Stimulated activated CD8-positive, alpha-beta memory T cell treated with anti-CD3 and anti-CD28 coated beads, Interleukin-15, amount 100 ng/mL, for 24 hours (primary cell): ENCODE data around the gene FFAR4.

ENCODE experiments used
- DNase-seq: peaks from one replicate; pipeline ENCODE4 v3.0.0-alpha.2; 2020; ENCODE audit warnings: low read depth

Gene FFAR4

GRCh38 chr10:93572606-93573005, 6.1 kb downstream of the FFAR4 start:
- DNase-seq = no peak

DNA sequence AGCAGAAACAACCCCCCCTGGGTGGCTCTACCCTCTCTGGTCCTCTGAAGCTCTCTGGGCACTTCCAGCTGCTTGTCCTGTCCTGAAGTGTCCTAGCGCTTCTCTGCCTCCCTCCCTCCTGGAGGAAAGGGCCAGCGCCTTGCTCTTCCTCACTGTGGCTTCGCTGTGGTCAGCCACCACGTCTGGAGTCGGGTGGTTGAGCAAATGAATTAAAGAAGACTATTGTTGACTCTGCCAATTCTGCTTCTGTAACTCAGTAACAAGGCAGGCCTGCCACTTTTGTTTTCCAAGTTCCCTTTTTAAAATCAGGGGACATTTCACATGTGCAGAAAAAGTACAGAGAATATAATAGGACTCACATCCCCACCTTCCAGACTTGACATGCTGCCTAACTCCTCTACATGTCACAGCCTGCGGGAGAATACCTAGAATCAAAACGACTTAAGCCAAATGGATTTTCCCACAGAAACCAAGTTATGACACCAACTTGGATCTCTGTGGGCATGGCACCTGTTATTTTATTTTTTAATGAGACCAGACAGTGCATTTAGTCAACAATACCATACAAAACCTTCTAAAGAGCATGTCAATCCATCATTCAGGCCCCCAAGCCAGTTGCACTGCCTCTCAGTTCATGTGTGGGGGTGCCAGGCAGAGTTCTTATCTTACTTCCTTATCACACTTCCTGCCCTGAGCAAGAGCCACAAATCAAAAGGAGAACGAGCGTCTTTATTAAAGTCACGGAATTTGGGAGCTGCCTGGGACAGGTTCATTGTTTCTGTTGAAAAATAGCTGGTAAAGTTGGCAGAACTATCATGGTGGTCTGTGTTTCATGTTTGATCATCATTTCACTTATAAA, 6.8 kb downstream of the FFAR4 start:
- DNase-seq = no peak

GRCh38 chr10:93573924-93574323, 7.5 kb downstream of the FFAR4 start:
- DNase-seq = no peak

- DNase-seq = no peak
Measured at GRCh38 chr10:93576888-93577287, 10.4 kb downstream of the FFAR4 start.

- DNase-seq = no peak
Measured at GRCh38 chr10:93577565-93577964, 11.1 kb downstream of the FFAR4 start.

DNA sequence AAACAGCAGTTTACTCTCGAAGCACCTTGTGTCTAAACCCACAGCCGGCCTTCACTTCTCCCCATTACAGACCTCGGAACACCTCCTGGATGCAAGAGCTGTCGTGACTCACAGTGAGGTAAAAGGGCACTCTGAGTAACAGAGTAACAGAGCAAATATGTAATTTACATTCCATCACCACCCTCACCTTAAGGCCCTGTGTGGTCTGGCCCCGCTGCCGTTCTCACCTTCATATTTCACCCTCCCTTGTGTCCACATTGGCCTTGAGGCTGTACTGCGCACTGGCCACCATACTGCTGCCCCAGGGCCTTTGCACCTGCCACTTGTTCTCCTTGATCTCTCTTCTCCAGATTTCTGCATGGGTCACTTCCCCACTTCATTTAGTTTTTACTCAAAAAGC, 12.6 kb downstream of the FFAR4 start:
- no peak for DNase-seq

DNA sequence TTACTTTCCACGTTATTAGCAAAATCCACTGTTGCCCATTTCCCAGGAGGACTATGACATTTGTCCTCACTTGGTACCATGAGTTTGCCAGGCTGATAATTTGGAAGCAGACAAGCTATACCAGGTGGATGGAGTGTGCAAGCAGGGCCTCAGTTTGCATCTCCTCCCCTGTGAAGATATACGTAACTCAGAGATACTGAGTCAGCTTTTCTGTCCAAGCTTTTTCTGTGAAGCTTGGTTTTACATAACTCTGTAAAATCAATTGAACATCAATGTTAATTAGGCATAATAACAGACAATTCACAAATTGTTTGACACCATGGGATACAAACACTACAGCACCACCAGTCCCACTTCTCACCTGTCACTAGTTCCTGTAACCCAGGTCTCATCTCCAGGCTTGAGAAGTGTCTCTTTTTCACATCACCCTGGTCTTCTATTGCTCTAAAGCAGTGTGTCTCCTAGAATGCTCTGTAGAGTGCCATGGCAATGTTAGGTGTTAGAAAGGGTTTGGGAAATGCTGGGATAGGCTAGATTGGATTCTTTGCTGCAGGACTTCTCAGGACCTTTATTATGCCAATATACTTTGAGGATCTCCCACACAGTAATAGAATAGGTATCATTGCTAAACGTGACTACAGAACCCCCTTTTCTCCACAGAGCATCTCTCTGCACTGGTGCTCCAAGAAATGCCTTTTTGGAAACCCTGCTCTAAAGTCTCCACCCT, 13.7 kb downstream of the FFAR4 start:
- no peak for DNase-seq

GRCh38 chr10:93580828-93581227, 14.4 kb downstream of the FFAR4 start:
- no peak for DNase-seq

DNA sequence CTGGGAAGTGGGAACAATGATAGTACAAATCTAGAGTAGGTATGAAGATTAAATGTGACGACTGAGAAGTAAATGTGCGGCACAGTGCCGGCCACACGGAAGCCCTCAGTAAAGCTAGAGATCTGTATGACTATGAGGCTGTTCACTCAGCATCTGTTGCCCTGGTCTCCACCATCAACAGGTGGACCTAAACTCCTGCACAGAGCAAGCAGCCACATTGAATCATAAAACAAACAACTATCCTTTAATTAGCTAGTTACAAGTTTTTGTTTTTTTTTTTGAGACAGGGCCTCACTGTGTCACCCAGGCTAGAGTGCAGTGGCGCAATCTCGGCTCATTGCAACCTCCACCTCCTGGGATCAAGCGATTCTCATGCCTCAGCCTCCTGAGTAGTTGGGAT, 18.0 kb downstream of the FFAR4 start:
- DNase-seq = no peak

DNA sequence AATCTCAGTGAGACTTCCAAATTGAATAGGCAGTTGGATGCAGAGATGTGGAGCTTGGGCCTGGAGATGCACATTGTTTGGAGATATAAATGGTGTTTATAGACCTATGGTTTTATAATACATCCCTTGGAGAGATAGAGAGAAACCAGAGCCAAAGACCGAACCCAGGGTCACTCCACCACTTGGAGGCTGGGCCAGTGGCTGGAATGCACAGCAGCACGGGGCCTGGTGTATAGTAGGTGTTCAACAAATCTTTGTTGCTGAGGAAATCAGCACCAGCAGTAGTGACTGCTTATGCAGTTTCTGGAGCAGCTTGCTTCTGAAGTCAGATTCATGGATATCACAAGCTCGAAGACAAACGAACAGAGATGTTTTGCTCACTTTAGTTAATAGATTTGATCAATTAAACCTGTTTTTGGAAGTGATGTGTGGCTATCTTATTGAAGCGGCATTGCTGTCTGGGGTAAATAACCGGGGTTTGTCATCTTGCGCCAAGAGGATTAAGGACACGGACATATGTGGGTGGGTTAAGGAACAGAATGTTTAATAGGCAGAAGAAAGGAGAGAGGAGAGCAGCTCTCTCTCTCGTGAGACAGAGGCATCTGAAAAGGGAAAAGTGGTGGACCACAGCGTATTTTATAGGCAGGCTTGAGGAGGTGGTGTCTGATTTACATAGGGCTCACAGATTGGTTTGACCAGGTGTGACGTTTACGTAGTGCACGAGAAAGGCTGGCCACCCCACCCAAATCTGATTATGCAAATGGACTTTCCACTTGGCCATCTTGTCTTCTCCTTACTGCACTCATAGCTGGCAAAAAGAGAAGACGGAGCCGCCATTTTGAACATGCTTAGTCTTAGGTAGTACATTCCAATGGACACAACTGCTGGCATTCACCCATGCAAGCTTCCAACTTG, 23.4 kb downstream of the FFAR4 start:
- DNase-seq = no peak

- DNase-seq = no peak
Measured at GRCh38 chr10:93590638-93591037, 24.2 kb downstream of the FFAR4 start.

DNA sequence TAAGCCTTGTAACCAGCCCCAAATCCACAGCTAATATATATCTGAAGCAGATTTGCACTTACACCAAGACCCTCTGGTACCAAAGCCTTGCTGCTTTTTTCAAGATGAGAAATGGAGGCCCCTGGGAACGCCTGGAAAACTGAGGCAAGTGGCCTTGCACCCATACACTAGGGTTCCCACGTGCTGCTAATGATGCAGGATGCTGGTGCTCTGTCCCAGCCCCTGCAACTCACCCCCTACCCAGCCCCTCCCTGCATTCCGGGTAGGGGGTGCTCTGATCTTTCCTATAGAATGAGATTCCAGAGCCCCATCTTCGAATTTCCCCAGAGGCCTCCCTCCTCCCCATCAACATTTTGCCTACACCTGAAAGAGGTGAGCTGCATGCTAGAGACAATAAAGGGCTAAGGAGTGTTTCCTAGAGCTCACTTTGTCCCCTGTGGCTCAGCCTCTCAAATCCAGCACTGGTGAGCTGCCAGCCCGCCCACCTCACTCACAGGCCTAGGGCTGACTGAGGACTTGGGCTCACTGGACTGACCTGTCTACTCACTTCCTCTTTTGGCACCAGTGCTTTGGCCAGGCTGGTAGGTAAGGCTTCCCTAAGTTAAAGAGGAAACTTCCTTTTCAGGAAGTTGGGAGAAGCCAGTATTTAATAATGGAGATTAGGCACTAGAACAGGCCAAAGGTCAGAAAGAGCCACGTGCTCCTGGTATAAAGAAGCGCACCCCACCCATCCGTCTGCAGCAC, 24.8 kb downstream of the FFAR4 start:
- no peak for DNase-seq

DNA sequence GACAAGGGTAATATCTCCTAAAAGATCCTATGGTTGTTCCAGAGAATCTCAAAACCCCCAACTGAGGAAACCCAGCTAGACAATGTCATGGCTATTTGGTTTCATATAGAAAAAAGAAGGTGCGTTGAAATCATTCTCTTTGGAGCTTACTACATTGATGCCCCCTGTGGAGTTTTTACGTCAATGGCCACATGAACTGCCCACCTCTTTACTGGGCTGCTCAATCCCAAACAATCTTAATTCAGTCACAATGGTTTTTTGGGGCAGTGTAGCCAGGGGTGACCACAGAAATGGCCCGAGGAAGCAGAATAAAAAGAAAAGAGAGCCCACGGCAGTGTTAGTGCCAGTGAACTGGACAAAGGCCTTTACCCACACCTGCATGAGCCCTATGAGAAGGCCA, 26.8 kb downstream of the FFAR4 start:
- no peak for DNase-seq

GRCh38 chr10:93593749-93594148, 27.3 kb downstream of the FFAR4 start:
- no peak for DNase-seq

GRCh38 chr10:93594518-93594917, 28.1 kb downstream of the FFAR4 start:
- no peak for DNase-seq

- DNase-seq = no peak
Measured at GRCh38 chr10:93595378-93596161, 29.1 kb downstream of the FFAR4 start.

DNA sequence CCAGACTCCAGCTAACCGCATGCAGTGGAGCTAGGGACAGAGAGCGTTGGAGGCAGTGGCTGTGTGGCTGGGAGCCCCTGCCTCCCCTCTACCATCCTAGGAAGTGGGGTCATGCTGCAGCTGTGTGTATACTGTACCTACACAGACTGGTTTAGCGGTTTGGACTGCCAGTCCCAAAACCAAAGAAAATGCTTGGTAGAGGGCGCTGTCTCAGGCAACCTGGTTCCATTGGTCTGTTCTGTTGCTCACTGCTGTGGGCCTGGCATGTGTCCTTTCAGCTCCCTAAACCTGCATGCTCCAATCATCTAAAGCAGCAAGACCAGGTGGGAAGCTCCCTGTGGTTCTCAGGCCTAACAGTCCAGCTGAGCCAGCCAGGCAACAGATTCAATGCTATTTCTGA, 30.1 kb downstream of the FFAR4 start:
- DNase-seq = no peak

- DNase-seq = no peak
Measured at GRCh38 chr10:93597075-93597599, 30.7 kb downstream of the FFAR4 start.

- DNase-seq = no peak
Measured at GRCh38 chr10:93598157-93598556, 31.7 kb downstream of the FFAR4 start.

DNA sequence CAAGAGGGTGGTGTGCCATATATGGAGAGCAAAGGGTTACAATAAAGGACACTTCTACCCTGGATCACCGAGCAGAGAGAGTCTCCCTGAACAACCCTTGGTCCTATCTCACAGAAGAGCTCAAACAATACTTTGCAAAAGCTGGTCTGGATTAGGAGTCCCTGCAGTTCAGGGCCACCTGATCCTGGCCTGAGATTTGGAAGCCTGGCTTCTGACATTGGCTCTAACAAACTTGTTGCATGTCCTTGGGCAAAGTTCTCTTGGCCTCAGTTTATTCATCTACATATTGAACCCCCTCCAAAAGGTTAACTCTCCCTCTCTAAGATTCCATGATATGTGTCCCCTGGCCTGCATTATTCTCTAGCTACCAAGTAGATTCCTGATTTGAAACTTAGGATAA, 32.9 kb downstream of the FFAR4 start:
- DNase-seq = no peak

DNA sequence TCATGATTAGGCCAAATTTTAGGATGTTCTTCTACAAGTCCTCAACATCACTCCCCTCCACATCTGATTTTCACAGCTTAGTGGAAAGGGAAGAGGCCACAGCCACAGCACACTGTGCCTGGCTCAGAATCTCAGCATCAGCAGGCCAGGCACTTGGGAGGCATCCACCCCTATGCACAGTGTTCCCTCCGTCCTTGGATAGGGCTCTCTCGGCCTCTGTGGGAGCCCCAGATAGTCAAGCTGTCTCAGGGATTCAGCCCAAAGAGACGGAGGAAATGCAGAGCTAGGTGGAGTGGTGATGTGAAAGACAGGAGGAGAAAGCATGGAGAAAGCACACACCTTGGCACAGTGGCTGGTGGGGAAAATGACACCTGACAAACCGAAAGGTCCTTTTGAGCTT, 33.3 kb downstream of the FFAR4 start:
- DNase-seq = no peak
